Measurements from ENCODE around the gene BOD1.

- no peak for TF ChIP-seq CTCF (conservative IDR thresholded peaks at IDR 0.05)
- TF ChIP-seq ZFX (IDR thresholded peaks at IDR 0.05): no peak
Observed at GRCh38 chr5:173659423-173659822, 43.0 kb upstream of the BOD1 start.

Measured in C4-2B (cell line).